Trophoblast cell (in vitro differentiated cells and primary cell): ENCODE results near the gene OR56A4.

Source experiments
- DNase-seq, 2 donors: peaks; one replicate each; pipeline ENCODE4 v3.0.0-alpha.2; 2016
- H2AFZ ChIP-seq: 2 replicates; pipeline ENCODE4 v1.6.1; 2013; ENCODE audit warnings: low read length, moderate library complexity, mild to moderate bottlenecking; ENCODE audit not compliant: insufficient read depth, poor library complexity
- H2AK5ac ChIP-seq: 2 replicates; pipeline ENCODE4 v1.6.1; 2013; ENCODE audit warnings: mild to moderate bottlenecking, low read length
- H2BK120ac ChIP-seq: 2 replicates; pipeline ENCODE4 v1.6.1; 2013; ENCODE audit warnings: low read length, mild to moderate bottlenecking, moderate library complexity; ENCODE audit not compliant: insufficient read depth, poor library complexity
- H2BK12ac ChIP-seq: 2 replicates; pipeline ENCODE4 v1.6.1; 2013; ENCODE audit warnings: mild to moderate bottlenecking, low read length, moderate library complexity
- H2BK5ac ChIP-seq: 2 replicates; pipeline ENCODE4 v1.6.1; 2013; ENCODE audit warnings: low read length, low read depth, moderate library complexity, mild to moderate bottlenecking; ENCODE audit not compliant: poor library complexity
- H3K14ac ChIP-seq: 2 replicates; pipeline ENCODE4 v1.6.1; 2013; ENCODE audit warnings: mild to moderate bottlenecking, low read length
- H3K18ac ChIP-seq: 2 replicates; pipeline ENCODE4 v1.6.1; 2013; ENCODE audit warnings: mild to moderate bottlenecking, low read length
- H3K23ac ChIP-seq: 2 replicates; pipeline ENCODE4 v1.6.1; 2013; ENCODE audit warnings: low read length
- H3K27ac ChIP-seq: 2 replicates; pipeline ENCODE4 v1.5.1; 2013; ENCODE audit warnings: low read depth, mild to moderate bottlenecking, inconsistent platforms, low read length, moderate library complexity
- H3K27me3 ChIP-seq: 2 replicates; pipeline ENCODE4 v1.6.1; 2013; ENCODE audit warnings: inconsistent platforms, mild to moderate bottlenecking, low read length, moderate library complexity; ENCODE audit not compliant: insufficient read depth
- H3K36me3 ChIP-seq, 2 experiments: 1 replicate in 1 of 2; 2 replicates in 1 of 2; pipeline ENCODE4 v1.6.1; 2013; ENCODE audit warnings: low read length in 2 of 2, mild to moderate bottlenecking in 2 of 2, moderate library complexity in 1 of 2; ENCODE audit not compliant: insufficient read depth in 2 of 2, control insufficient read depth in 1 of 2
- H3K4ac ChIP-seq: 2 replicates; pipeline ENCODE4 v1.6.1; 2013; ENCODE audit warnings: low read depth, mild to moderate bottlenecking, low read length, moderate library complexity
- H3K4me1 ChIP-seq, 2 experiments: 1 replicate in 1 of 2; 2 replicates in 1 of 2; pipeline ENCODE4 v1.6.1; 2013; ENCODE audit warnings: low read length in 2 of 2, mild to moderate bottlenecking in 2 of 2, moderate library complexity in 1 of 2; ENCODE audit not compliant: insufficient read depth in 2 of 2, control insufficient read depth in 1 of 2
- H3K4me2 ChIP-seq: 2 replicates; pipeline ENCODE4 v1.6.1; 2013; ENCODE audit warnings: inconsistent platforms, mild to moderate bottlenecking, low read length, moderate library complexity
- H3K4me3 ChIP-seq: 2 replicates; pipeline ENCODE4 v1.5.1; 2013; ENCODE audit warnings: mild to moderate bottlenecking, low read depth, low read length, inconsistent platforms
- H3K79me1 ChIP-seq: one replicate; pipeline ENCODE4 v1.6.1; 2013; ENCODE audit warnings: low read length
- H3K79me2 ChIP-seq: 2 replicates; pipeline ENCODE4 v1.6.1; 2013; ENCODE audit warnings: low read length, mild to moderate bottlenecking; ENCODE audit not compliant: control insufficient read depth, insufficient read depth, poor library complexity
- H3K9ac ChIP-seq: 2 replicates; pipeline ENCODE4 v1.6.1; 2013; ENCODE audit warnings: mild to moderate bottlenecking, low read length
- H3K9me3 ChIP-seq: 2 replicates; pipeline ENCODE4 v1.6.1; 2013; ENCODE audit warnings: low read depth, mild to moderate bottlenecking, control low read depth, inconsistent platforms, low read length; ENCODE audit not compliant: insufficient read depth
- H4K12ac ChIP-seq: 2 replicates; pipeline ENCODE4 v1.6.1; 2013; ENCODE audit warnings: low read depth, mild to moderate bottlenecking, low read length, moderate library complexity
- H4K8ac ChIP-seq: 2 replicates; pipeline ENCODE4 v1.6.1; 2013; ENCODE audit warnings: low read depth, mild to moderate bottlenecking, low read length, moderate library complexity
- H4K91ac ChIP-seq: one replicate; pipeline ENCODE4 v1.6.1; 2013; ENCODE audit warnings: low read depth, mild to moderate bottlenecking, low read length, moderate library complexity
- whole genome bisulfite sequencing: extraction: QIAGEN DNeasy Blood & Tissue Kit; methylation state at CpG from one replicate; pipeline ENCODE4 v1.1.7; 2013; ENCODE audit warnings: missing lambda C conversion rate; ENCODE audit not compliant: insufficient read length, insufficient coverage; ENCODE audit errors: extremely low coverage; 5-methylcytosine and 5-hydroxymethylcytosine counted together

Gene OR56A4

DNA sequence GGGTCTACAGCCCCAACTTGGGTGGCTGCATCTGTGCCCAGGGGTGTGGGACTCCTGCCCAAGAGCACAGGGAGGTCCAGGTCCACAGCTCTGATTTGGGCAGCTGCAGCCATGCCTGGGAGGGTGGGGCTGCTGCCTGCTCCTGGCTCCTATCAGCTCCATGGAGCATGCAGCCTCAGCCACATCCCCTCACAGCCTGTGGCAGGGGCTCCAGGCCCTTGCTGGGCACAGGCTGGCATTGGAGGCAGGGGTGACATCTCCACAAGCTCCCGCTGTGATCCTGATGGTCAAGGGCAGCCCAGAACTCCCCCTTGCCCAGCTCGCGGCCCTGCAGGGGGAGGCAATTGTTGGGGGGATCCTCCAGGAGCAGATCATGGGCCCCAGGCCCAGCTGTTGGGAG lies 6.3 kb upstream of the OR56A4 start:
- Histone ChIP-seq H3K14ac (no peak overlapping the region), H3K79me1 (no peaks in the 10 kb centered on the region), H3K36me3 (no peaks in the 10 kb centered on the region), H3K4me1 (no peaks in the 10 kb centered on the region), H2BK12ac (no peak overlapping the region), H4K12ac (no peak overlapping the region), H3K79me2 (no peaks in the 10 kb centered on the region), H2AK5ac (no peak overlapping the region), H3K23ac (no peak overlapping the region), H4K91ac (no peak overlapping the region), H3K27ac (no peak overlapping the region), H2AFZ (no peak overlapping the region), H3K4me2 (no peak overlapping the region), H2BK5ac (no peak overlapping the region), H3K4me3 (no peak overlapping the region), H3K18ac (no peak overlapping the region), H3K4ac (no peak overlapping the region), H3K9ac (no peak overlapping the region), H2BK120ac (no peak overlapping the region), H3K9me3 (no peaks in the 10 kb centered on the region), H3K27me3 (no peaks in the 10 kb centered on the region), H4K8ac (no peak overlapping the region)
- no peak for DNase-seq
- WGBS: no CpG with 5 or more reads among the region's 3 CpGs

DNA sequence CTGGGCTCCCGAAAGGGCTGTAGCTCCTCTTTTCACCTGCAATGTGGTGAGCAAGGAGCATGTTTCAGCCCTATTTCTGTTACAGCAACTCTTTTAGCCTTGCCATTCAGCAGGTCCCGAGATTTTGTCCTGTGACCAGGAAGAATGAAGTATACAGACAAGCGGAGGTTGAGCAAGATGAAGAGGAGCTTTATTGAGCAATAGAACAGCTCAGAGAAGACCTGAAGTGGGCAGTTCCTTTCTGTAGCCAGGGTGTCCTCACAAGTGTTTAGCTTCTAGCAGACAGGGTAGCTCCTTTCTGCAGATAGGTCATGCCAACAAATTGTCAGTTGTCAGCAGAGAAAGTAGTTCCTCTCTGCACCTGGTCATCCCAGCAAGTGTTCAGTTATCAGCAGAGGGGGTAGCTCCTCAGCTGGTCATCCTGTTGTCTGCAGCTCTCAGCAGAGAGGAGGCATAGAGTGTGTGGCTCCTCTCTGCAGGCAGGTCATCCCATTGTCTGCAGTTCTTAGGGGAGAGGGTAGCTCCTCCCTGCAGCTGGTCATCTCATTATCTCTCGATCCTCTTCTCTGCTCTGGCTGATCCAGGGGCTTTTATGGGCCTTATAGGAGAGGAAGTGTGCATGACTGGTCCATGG lies 5.4 kb upstream of the OR56A4 start:
- H3K9ac ChIP-seq: no peak overlapping the region
- WGBS: no CpG with 5 or more reads among the region's 4 CpGs
- H3K14ac ChIP-seq: no peak overlapping the region
- H3K27me3 ChIP-seq: no peaks in the 10 kb centered on the region
- H4K91ac ChIP-seq: no peak overlapping the region
- H3K9me3 ChIP-seq: no peaks in the 10 kb centered on the region
- H3K79me2 ChIP-seq: no peaks in the 10 kb centered on the region
- DNase-seq: no peak
- H4K12ac ChIP-seq: no peak overlapping the region
- no peaks in the 10 kb centered on the region for H3K4me1 ChIP-seq
- no peak overlapping the region for H3K27ac ChIP-seq
- no peak overlapping the region for H3K18ac ChIP-seq
- no peak overlapping the region for H3K4me2 ChIP-seq
- no peak overlapping the region for H2BK120ac ChIP-seq
- H2AK5ac ChIP-seq: no peak overlapping the region
- H3K4me3 ChIP-seq: no peak overlapping the region
- no peak overlapping the region for H3K23ac ChIP-seq
- H2BK5ac ChIP-seq: no peak overlapping the region
- no peak overlapping the region for H2BK12ac ChIP-seq
- no peak overlapping the region for H3K4ac ChIP-seq
- no peak overlapping the region for H2AFZ ChIP-seq
- H3K79me1 ChIP-seq: no peaks in the 10 kb centered on the region
- no peak overlapping the region for H4K8ac ChIP-seq
- no peaks in the 10 kb centered on the region for H3K36me3 ChIP-seq

DNA sequence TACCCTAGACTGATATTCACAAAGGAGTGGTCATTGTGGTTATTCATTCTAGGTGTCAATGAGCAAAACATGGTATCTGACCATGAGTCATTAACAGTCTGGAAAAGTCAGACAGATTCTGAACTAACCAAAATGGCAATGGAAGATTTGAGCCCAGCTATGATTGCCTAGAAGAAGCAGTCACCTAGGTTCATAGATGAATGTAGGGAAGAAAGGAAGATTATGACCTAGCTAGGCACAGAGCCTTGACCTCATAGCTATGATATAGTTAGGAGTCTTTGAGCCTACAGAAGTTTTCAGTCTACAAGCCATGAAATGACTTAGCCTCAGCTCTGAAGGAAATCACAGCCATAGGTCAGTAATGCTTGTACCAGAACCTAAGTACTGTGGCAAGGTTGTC lies 351 bp downstream of the OR56A4 start:
- no peak overlapping the region for H4K12ac ChIP-seq
- no peak overlapping the region for H3K14ac ChIP-seq
- no peak overlapping the region for H3K23ac ChIP-seq
- H3K79me2 ChIP-seq: no peaks in the 10 kb centered on the region
- no peaks in the 10 kb centered on the region for H3K36me3 ChIP-seq
- H4K8ac ChIP-seq: no peak overlapping the region
- H3K18ac ChIP-seq: no peak overlapping the region
- no peak for DNase-seq
- no peak overlapping the region for H2AFZ ChIP-seq
- H2BK12ac ChIP-seq: no peak overlapping the region
- no peak overlapping the region for H4K91ac ChIP-seq
- no peaks in the 10 kb centered on the region for H3K4me1 ChIP-seq
- no peak overlapping the region for H3K9ac ChIP-seq
- no peak overlapping the region for H3K27ac ChIP-seq
- no peaks in the 10 kb centered on the region for H3K9me3 ChIP-seq
- no peak overlapping the region for H2BK120ac ChIP-seq
- no peak overlapping the region for H2BK5ac ChIP-seq
- H3K4me2 ChIP-seq: no peak overlapping the region
- no peak overlapping the region for H3K4ac ChIP-seq
- no peak overlapping the region for H3K4me3 ChIP-seq
- no peaks in the 10 kb centered on the region for H3K79me1 ChIP-seq
- H3K27me3 ChIP-seq: no peaks in the 10 kb centered on the region
- H2AK5ac ChIP-seq: no peak overlapping the region

DNA sequence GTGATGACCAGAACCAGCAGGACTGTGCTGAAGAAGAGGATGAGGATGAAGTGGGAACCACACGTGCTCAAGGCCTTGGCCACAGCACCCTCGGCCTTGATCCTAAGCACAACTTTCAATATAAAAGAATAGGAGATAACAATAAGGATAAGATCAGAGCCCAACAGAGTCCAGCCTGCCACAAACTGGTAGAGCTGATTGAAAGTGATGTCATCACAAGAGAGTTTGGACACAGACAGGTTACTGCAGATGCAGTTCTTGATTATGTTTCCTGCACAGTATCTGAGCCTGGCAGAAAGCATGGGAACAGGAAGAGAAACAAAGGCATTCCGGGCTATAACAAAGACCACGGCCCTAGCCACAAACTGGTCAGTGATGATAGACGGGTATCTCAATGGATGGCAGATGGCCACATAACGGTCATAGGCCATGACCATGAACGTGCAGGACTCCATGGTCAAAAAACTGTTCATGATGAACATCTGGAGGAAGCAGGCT lies 4.5 kb downstream of the OR56A4 start:
- no peaks in the 10 kb centered on the region for H3K4me1 ChIP-seq
- no peak for DNase-seq
- no peaks in the 10 kb centered on the region for H3K36me3 ChIP-seq
- no peak overlapping the region for H3K4me3 ChIP-seq
- H2BK120ac ChIP-seq: no peak overlapping the region
- no peak overlapping the region for H3K14ac ChIP-seq
- H3K4me2 ChIP-seq: no peak overlapping the region
- H3K18ac ChIP-seq: no peak overlapping the region
- WGBS: no CpG with 5 or more reads among the region's 7 CpGs
- H3K4ac ChIP-seq: no peak overlapping the region
- H4K91ac ChIP-seq: no peak overlapping the region
- H4K12ac ChIP-seq: no peak overlapping the region
- no peak overlapping the region for H2BK5ac ChIP-seq
- no peak overlapping the region for H2BK12ac ChIP-seq
- H3K9ac ChIP-seq: no peak overlapping the region
- no peak overlapping the region for H3K27ac ChIP-seq
- no peak overlapping the region for H3K23ac ChIP-seq
- H3K79me2 ChIP-seq: no peaks in the 10 kb centered on the region
- H2AFZ ChIP-seq: no peak overlapping the region
- H3K79me1 ChIP-seq: no peaks in the 10 kb centered on the region
- no peaks in the 10 kb centered on the region for H3K9me3 ChIP-seq
- no peak overlapping the region for H4K8ac ChIP-seq
- peaks cover under 1% of the 10 kb centered on the region for H3K27me3 ChIP-seq
- no peak overlapping the region for H2AK5ac ChIP-seq
